Measurements from ENCODE around the gene LRRC4.

Gene LRRC4

DNA sequence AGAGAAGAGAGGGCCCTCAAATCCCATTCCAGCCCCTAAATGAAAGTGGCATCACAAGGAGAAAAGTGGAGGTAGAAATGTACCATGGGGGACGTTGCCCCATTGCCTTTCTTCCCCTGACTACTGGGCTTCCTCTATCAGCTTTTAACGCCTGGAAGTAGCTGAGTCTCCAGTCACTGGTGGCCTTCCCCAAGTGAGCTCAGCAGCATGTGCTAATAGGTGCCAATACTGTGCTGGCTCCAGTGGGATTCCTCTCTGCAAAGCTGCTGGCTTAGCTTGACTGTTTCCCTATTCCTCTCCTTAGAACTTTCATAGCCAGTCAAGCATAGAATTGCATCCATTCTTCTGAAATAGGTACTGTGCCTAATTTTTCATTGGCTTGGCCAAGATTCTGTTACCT lies 32.6 kb downstream of the LRRC4 start:
- H3K4me3 ChIP-seq (replicated peaks in 1 of 2; ENCODE audit: low read depth in 2 of 2, low read length in 2 of 2): no peak overlapping the region
- TF ChIP-seq, protein P1, sequence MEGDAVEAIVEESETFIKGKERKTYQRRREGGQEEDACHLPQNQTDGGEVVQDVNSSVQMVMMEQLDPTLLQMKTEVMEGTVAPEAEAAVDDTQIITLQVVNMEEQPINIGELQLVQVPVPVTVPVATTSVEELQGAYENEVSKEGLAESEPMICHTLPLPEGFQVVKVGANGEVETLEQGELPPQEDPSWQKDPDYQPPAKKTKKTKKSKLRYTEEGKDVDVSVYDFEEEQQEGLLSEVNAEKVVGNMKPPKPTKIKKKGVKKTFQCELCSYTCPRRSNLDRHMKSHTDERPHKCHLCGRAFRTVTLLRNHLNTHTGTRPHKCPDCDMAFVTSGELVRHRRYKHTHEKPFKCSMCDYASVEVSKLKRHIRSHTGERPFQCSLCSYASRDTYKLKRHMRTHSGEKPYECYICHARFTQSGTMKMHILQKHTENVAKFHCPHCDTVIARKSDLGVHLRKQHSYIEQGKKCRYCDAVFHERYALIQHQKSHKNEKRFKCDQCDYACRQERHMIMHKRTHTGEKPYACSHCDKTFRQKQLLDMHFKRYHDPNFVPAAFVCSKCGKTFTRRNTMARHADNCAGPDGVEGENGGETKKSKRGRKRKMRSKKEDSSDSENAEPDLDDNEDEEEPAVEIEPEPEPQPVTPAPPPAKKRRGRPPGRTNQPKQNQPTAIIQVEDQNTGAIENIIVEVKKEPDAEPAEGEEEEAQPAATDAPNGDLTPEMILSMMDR (IDR thresholded peaks at IDR 0.05; ENCODE audit: low read depth, low read length): no peak
- no peak for DNase-seq (ENCODE audit: low read depth in 2 of 2)

- H3K4me3 ChIP-seq (replicated peaks in 1 of 2; ENCODE audit: low read depth in 2 of 2, low read length in 2 of 2): no peak overlapping the region
- DNase-seq (ENCODE audit: low read depth in 2 of 2): peak in 1 of 2 donors; percentile 23
- TF ChIP-seq, protein P1 (IDR thresholded peaks at IDR 0.05; ENCODE audit: low read depth, low read length): no peak
Observed at GRCh38 chr7:127997226-127997922, 33.9 kb downstream of the LRRC4 start.

DNA sequence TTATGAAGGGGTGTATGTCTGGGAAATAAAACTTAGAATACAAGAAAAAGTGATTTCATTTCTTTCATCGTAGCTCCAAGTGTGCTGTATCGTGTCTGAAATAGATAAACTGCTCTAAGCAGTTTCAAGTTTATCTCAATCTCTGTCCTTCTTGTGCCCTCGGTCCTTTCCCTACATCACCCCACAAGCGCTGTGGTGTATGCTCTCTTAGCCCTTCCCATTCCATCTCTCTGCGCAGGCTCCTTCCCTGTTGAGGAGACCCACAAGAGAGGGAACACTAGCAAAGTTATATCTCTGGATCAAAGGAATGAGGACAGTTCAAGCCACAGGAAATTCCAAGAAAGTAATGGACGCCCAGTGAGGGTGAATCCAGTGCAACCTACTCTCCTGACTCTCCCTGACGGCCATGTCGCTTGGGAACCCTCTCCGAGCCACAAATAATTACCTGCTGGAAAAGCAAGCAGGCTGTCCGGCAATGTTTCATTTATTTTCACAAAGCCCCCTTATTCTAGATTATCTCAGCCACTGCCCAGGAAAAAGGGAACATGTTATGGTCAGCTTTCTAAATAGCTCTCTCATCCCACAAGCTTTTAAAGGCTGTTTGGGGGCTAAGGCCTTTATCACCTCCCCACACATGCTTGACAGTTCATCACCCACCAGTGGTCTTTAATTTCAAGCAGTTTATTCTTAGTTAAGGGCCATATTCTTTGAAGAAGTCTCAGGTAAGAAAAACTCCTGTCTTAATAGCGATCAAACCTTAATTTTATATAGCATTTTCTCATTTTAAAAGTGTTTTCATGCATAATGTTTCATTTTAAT lies 34.8 kb downstream of the LRRC4 start:
- TF ChIP-seq, protein P1 (IDR thresholded peaks at IDR 0.05; ENCODE audit: low read depth, low read length): no peak
- H3K4me3 ChIP-seq (replicated peaks in 1 of 2; ENCODE audit: low read depth in 2 of 2, low read length in 2 of 2): no peak overlapping the region
- no peak for DNase-seq (ENCODE audit: low read depth in 2 of 2)

DNA sequence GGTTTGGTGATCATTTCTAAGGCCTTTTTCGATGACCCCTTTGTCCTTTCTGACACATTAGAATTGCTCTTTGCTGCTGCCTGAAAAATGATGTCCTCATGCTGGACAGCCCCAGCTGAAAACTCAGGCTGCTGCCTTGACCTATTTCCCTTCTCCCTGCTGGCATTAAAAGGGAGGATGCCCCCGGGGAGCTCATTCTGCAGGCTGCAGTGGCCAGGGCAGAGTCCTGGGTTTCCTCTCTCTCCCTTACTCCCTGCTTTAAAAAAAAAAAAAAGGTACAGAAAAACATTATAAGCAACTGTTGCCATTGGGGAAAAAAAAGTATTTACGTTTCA lies 35.4 kb downstream of the LRRC4 start:
- TF ChIP-seq, protein P1 (IDR thresholded peaks at IDR 0.05; ENCODE audit: low read depth, low read length): no peak
- H3K4me3 ChIP-seq (replicated peaks in 1 of 2; ENCODE audit: low read depth in 2 of 2, low read length in 2 of 2): no peak overlapping the region
- peak in 1 of 2 donors; percentile 26 for DNase-seq (ENCODE audit: low read depth in 2 of 2)

- DNase-seq (ENCODE audit: low read depth in 2 of 2): peak; percentile 23 to 69
- no peak overlapping the region for H3K4me3 ChIP-seq (replicated peaks in 1 of 2; ENCODE audit: low read depth in 2 of 2, low read length in 2 of 2)
- TF ChIP-seq, protein P1 (IDR thresholded peaks at IDR 0.05; ENCODE audit: low read depth, low read length): no peak
Observed at GRCh38 chr7:127995156-127995880, 35.9 kb downstream of the LRRC4 start.

DNA sequence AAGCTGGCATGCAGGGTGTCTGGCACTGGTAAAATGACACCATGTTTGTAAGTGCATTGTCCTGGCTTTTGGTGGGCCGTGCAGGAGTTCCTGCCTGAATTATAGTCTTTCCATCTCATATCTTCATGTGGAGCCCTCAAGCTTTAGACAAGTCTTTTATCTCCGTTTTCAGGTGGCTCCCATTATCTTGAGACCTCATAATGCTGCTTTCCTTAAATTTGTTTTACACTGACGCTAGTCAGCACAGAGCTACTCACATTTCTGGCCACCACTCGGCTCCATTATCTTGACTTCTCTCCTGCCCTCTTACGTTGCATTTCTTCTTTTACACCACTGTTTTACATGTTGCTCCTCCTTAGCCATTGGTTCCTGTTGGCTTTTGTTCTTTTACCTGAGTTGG lies 37.2 kb downstream of the LRRC4 start:
- TF ChIP-seq, protein P1 (IDR thresholded peaks at IDR 0.05; ENCODE audit: low read depth, low read length): no peak
- DNase-seq (ENCODE audit: low read depth in 2 of 2): no peak
- H3K4me3 ChIP-seq (replicated peaks in 1 of 2; ENCODE audit: low read depth in 2 of 2, low read length in 2 of 2): no peak overlapping the region
